Upper lobe of left lung (tissue), 6 donors: ENCODE data around the gene RAB3GAP1. TPM values are rescaled to one million over a fixed set of nuclear protein-coding genes. Genes with fewer than 3 reads are reported as not detected.

ENCODE experiments used
- ATAC-seq, 2 donors: fragments of 200-7000 bp; cut with Tn5 transposase; one replicate each; pipeline ENCODE4 v1.9.1; 2022; ENCODE audit warnings: mild to moderate bottlenecking in 2 of 2, moderate library complexity in 2 of 2; ENCODE audit not compliant: low FRiP score in 2 of 2
- DNase-seq, 2 donors: peaks; one replicate each; pipeline ENCODE4 v3.0.0-alpha.2; 2019 to 2020
- H3K27ac ChIP-seq, 4 donors: fragments of 200-600 bp; sonication (generic); one replicate each; pipeline ENCODE4 v1.5.1; 2016 to 2019
- H3K27me3 ChIP-seq, 4 donors: fragments of 200-600 bp; sonication (generic); one replicate each; pipeline ENCODE4 v1.5.1; 2017 to 2019
- H3K36me3 ChIP-seq, 4 donors: fragments of 200-600 bp; sonication (generic); one replicate each; pipeline ENCODE4 v1.5.1; 2016 to 2019
- H3K4me1 ChIP-seq, 4 donors: fragments of 200-600 bp; sonication (generic); one replicate each; pipeline ENCODE4 v1.5.1; 2018 to 2019
- H3K4me3 ChIP-seq, 4 donors: fragments of 200-600 bp; sonication (generic); one replicate each; pipeline ENCODE4 v1.5.1; 2017 to 2019; ENCODE audit warnings: mild to moderate bottlenecking in 2 of 4, moderate library complexity in 1 of 4
- H3K9me3 ChIP-seq, 4 donors: fragments of 200-600 bp; sonication (generic); one replicate each; pipeline ENCODE4 v1.5.1; 2018 to 2019
- EP300 ChIP-seq, 4 donors: sonication (generic); formaldehyde crosslinking; IDR thresholded peaks; one replicate each; pipeline ENCODE4 v1.5.1; 2017; ENCODE audit warnings: antibody characterized with exemption in 4 of 4, control low read depth in 2 of 4
- POLR2A ChIP-seq, 4 donors: fragments of 450-650 bp; IDR thresholded peaks; one replicate each; pipeline ENCODE4 v1.5.1; 2016 to 2017; ENCODE audit warnings: antibody characterized with exemption in 4 of 4, mild to moderate bottlenecking in 2 of 4
- POLR2AphosphoS5 ChIP-seq, 2 donors: sonication (generic); formaldehyde crosslinking; IDR thresholded peaks; one replicate each; pipeline ENCODE4 v1.5.1; 2017; ENCODE audit warnings: antibody characterized with exemption in 2 of 2
- WGBS, 2 donors: methylation state at CpG; one replicate each; pipeline ENCODE4 v1.1.5; 2017 to 2018; 5-methylcytosine and 5-hydroxymethylcytosine counted together
- total RNA-seq, 6 donors: library from RNA; depleted of rRNA in 4 of 6; stranded (reverse); fragments of >200 nt in 4 of 6; gene quantifications; one replicate each; pipeline versions ENCODE4 v1.1.0 to v1.2.1, GENCODE V29; 2016 to 2021
- TF ChIP-seq, protein P1 (sequence below), 6 experiments: fragments of 450-650 bp in 4 of 6; fragments of 200-600 bp in 2 of 6; sonication (generic) in 2 of 6; IDR thresholded peaks; one replicate each; pipeline ENCODE4 v1.5.1; 2016 to 2019; ENCODE audit warnings: antibody characterized with exemption in 6 of 6
- donor health status: DM: no; HTN: no; CAD: no; lungs with moderate emphysema.
- donor health status: DM: no; HTN: yes; CAD: no; lungs with severe emphysema.

Gene RAB3GAP1
- total RNA-seq, 6 donors from 2014 or later = 30.9 to 51.0 (median 36.0) TPM

DNA sequence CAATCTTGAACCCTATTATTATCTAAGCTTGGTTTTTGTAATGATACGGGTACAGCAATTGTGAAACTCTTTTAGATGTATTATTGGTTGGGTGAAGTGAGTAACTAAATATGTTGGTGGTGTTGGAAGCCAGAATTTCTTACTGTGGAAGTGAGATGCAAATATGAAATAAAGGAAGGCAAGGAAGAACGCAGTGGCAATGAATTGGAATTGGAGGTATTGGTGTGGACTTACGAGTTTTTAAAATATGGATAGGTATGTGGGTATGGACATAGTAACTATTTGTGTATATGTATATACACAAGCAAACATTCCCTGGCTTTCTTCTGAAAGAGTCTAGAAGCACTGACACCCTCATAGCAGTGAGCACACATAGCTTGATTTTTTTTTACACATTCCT lies 105.8 kb downstream of the RAB3GAP1 start:
- H3K27me3 ChIP-seq = no peaks in the 10 kb centered on the region
- H3K27ac ChIP-seq = no peak overlapping the region
- H3K4me1 ChIP-seq = no peaks in the 10 kb centered on the region
- H3K9me3 ChIP-seq = no peaks in the 10 kb centered on the region
- no peak overlapping the region for H3K4me3 ChIP-seq
- ATAC-seq (no peak), DNase-seq (no peak)
- peaks cover 7 to 75% (median 32%) of the 10 kb centered on the region in 4 donors for H3K36me3 ChIP-seq
- TF ChIP-seq POLR2A (IDR thresholded peaks at IDR 0.05) (no peak), POLR2AphosphoS5 (IDR thresholded peaks at IDR 0.05) (no peak), EP300 (IDR thresholded peaks at IDR 0.05) (no peak)
- TF ChIP-seq, protein P1, sequence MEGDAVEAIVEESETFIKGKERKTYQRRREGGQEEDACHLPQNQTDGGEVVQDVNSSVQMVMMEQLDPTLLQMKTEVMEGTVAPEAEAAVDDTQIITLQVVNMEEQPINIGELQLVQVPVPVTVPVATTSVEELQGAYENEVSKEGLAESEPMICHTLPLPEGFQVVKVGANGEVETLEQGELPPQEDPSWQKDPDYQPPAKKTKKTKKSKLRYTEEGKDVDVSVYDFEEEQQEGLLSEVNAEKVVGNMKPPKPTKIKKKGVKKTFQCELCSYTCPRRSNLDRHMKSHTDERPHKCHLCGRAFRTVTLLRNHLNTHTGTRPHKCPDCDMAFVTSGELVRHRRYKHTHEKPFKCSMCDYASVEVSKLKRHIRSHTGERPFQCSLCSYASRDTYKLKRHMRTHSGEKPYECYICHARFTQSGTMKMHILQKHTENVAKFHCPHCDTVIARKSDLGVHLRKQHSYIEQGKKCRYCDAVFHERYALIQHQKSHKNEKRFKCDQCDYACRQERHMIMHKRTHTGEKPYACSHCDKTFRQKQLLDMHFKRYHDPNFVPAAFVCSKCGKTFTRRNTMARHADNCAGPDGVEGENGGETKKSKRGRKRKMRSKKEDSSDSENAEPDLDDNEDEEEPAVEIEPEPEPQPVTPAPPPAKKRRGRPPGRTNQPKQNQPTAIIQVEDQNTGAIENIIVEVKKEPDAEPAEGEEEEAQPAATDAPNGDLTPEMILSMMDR (IDR thresholded peaks at IDR 0.05) = no peak
- 93 to 96% methylated on average over 3 of the region's 3 CpGs for WGBS, 2 donors

DNA sequence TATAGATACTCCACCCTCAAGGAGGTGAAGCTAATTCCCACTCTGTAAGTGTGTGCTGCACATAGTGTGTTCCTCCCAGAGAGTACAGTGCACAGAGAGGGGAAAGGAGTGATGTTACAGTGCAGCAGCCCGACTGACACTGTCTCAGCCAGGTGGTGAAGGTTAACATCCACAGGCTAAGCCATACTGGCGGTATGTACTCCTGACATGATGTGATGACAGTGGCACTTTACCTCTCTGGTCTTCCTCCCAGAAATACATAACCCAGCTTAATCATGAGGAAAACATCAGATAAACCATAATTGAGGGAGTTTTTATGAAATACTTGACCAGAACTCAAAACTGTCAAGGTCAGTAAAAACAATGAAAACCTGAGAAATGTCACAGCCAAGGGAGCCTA lies 107.1 kb downstream of the RAB3GAP1 start:
- H3K27me3 ChIP-seq = no peaks in the 10 kb centered on the region
- peaks cover 7 to 77% (median 33%) of the 10 kb centered on the region in 4 donors for H3K36me3 ChIP-seq
- H3K4me3 ChIP-seq = no peak overlapping the region
- WGBS, 2 donors = 92 to 100% methylated on average over 2 of the region's 2 CpGs
- no peak for TF ChIP-seq POLR2A (IDR thresholded peaks at IDR 0.05)
- TF ChIP-seq EP300 (IDR thresholded peaks at IDR 0.05) = no peak
- TF ChIP-seq, protein P1 (IDR thresholded peaks at IDR 0.05) = no peak
- no peak for TF ChIP-seq POLR2AphosphoS5 (IDR thresholded peaks at IDR 0.05)
- H3K9me3 ChIP-seq = no peaks in the 10 kb centered on the region
- no peaks in the 10 kb centered on the region for H3K4me1 ChIP-seq
- ATAC-seq = no peak
- no peak for DNase-seq
- no peak overlapping the region for H3K27ac ChIP-seq

DNA sequence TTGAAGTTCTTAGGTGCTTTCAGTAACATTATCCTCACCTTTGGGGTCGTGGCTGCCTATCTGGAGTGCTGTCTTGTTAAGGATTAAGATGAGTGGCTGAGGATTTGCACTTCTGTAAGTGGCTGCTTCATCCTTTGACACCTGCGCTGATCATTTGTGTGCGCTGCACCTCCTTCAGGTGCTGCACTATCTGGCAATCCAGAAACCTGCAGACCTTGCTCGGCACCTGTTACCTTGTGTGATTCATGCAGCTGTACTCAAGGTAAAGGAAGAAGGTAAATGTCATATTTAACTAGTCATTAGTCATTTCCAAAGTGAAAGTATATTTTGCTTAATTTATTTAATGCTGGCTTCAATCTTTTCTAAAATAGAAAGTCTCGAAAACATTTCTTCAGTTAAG lies 110.3 kb downstream of the RAB3GAP1 start:
- Histone ChIP-seq H3K4me1 (no peaks in the 10 kb centered on the region), H3K27me3 (no peaks in the 10 kb centered on the region), H3K9me3 (no peaks in the 10 kb centered on the region), H3K4me3 (no peak overlapping the region), H3K36me3 (peaks cover 8 to 74% (median 33%) of the 10 kb centered on the region in 4 donors), H3K27ac (no peak overlapping the region)
- 87 to 90% methylated on average over 5 of the region's 5 CpGs for WGBS, 2 donors
- TF ChIP-seq, protein P1 (IDR thresholded peaks at IDR 0.05) = no peak
- TF ChIP-seq POLR2AphosphoS5 (IDR thresholded peaks at IDR 0.05) = no peak
- no peak for TF ChIP-seq EP300 (IDR thresholded peaks at IDR 0.05)
- no peak for TF ChIP-seq POLR2A (IDR thresholded peaks at IDR 0.05)
- no peak for ATAC-seq
- DNase-seq = no peak

DNA sequence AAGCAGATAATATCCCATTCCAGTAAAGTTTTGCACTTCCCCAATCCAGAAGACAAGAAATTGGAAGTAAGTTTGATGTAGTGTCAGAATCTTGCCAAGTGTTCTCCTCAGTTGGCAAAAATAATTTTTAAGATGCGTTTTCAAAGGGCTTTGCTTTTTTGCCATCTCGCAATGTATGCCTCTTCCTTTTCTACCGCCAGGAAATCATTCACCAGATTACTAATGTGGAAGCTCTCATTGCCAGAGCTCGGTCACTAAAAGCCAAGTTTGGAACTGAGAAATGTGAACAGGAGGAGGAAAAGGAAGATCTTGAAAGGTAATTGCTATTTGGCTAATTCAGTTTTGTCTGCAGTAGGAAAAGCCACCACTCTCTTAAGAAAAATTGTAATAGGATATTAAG lies 110.7 kb downstream of the RAB3GAP1 start:
- no peak for DNase-seq
- Histone ChIP-seq H3K36me3 (peaks cover 8 to 75% (median 34%) of the 10 kb centered on the region in 4 donors), H3K4me1 (no peaks in the 10 kb centered on the region), H3K9me3 (no peaks in the 10 kb centered on the region), H3K27ac (no peak overlapping the region), H3K4me3 (no peak overlapping the region), H3K27me3 (no peaks in the 10 kb centered on the region)
- ATAC-seq = no peak
- 86 to 88% methylated on average over 4 of the region's 4 CpGs for WGBS, 2 donors
- TF ChIP-seq POLR2A (IDR thresholded peaks at IDR 0.05) (no peak), POLR2AphosphoS5 (IDR thresholded peaks at IDR 0.05) (no peak), EP300 (IDR thresholded peaks at IDR 0.05) (no peak)
- TF ChIP-seq, protein P1 (IDR thresholded peaks at IDR 0.05) = no peak

DNA sequence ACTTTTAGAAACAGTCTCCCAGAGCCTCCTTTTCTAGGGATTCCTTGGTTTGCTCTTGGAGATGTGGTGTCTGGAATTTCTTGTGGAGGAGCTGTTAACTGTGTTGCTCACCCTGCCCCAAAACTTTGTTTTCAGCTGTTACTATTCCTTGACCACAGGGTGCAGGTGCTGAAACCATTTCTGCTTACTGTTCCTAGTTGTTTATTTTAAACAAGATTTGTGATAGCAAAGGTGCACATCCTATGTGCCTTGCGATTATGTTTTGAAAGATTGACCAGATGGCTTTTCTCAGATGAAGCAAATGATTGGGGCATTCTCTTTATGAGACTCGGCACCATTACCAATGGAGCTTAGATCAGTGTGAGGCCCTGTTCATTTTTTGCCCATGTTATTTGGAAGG lies 111.2 kb downstream of the RAB3GAP1 start:
- no peaks in the 10 kb centered on the region for H3K4me1 ChIP-seq
- no peaks in the 10 kb centered on the region for H3K27me3 ChIP-seq
- ATAC-seq (no peak), DNase-seq (no peak)
- no peak overlapping the region for H3K27ac ChIP-seq
- H3K4me3 ChIP-seq = no peak overlapping the region
- TF ChIP-seq EP300 (IDR thresholded peaks at IDR 0.05) (no peak), POLR2A (IDR thresholded peaks at IDR 0.05) (no peak), POLR2AphosphoS5 (IDR thresholded peaks at IDR 0.05) (no peak)
- TF ChIP-seq, protein P1 (IDR thresholded peaks at IDR 0.05) = no peak
- 88 to 93% methylated on average over 2 of the region's 2 CpGs for WGBS, 2 donors
- no peaks in the 10 kb centered on the region for H3K9me3 ChIP-seq
- H3K36me3 ChIP-seq = peaks cover 9 to 75% (median 37%) of the 10 kb centered on the region in 4 donors
